Activated T-cell treated with anti-CD3 and anti-CD28 coated beads for 4 hours (primary cell): ENCODE measurements around the gene MYO5C.
A peak's percentile ranks its signal among the peaks of the same experiment; 100 is the strongest.

Source experiments
- DNase-seq: peaks from one replicate; pipeline ENCODE4 v3.0.0-alpha.2; 2020

MYO5C gene, protein sequence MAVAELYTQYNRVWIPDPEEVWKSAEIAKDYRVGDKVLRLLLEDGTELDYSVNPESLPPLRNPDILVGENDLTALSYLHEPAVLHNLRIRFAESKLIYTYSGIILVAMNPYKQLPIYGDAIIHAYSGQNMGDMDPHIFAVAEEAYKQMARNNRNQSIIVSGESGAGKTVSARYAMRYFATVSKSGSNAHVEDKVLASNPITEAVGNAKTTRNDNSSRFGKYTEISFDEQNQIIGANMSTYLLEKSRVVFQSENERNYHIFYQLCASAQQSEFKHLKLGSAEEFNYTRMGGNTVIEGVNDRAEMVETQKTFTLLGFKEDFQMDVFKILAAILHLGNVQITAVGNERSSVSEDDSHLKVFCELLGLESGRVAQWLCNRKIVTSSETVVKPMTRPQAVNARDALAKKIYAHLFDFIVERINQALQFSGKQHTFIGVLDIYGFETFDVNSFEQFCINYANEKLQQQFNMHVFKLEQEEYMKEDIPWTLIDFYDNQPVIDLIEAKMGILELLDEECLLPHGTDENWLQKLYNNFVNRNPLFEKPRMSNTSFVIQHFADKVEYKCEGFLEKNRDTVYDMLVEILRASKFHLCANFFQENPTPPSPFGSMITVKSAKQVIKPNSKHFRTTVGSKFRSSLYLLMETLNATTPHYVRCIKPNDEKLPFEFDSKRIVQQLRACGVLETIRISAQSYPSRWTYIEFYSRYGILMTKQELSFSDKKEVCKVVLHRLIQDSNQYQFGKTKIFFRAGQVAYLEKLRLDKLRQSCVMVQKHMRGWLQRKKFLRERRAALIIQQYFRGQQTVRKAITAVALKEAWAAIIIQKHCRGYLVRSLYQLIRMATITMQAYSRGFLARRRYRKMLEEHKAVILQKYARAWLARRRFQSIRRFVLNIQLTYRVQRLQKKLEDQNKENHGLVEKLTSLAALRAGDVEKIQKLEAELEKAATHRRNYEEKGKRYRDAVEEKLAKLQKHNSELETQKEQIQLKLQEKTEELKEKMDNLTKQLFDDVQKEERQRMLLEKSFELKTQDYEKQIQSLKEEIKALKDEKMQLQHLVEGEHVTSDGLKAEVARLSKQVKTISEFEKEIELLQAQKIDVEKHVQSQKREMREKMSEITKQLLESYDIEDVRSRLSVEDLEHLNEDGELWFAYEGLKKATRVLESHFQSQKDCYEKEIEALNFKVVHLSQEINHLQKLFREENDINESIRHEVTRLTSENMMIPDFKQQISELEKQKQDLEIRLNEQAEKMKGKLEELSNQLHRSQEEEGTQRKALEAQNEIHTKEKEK (N-terminal part only)

DNA sequence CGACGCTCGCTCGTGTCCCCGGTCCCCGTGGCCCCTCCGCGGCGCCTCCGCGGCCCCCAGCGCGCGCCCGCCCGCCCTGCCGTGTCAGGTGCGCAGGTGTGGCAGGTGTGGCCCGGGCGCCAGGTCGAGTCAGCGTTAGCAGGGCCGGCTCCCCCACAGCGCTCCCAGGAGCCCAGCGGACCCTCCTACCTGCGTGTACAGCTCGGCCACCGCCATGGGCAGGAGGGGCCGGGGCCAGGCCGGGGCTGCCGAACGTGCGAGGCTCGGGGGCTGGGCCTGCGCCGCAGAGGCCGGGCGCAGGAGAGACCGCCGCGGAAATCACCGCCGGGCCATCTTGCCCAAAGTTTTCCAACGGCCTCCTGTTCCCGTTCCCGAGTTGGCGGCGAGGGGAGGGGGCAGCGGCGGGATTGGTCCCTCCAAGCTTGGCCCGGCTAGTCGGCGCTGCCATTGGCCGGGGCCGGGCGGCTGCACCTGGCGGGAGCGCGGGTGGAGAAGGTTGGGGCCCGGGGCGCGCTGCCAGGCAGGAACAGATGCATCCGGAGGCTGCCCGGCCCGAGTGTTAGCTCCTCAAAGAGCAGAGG, at the start of gene MYO5C:
Gene MYO5C (minus strand): TSS at position 384 of the 581 bp plus-strand sequence. CDS start 168 bp downstream, at position 216.
- no peak for DNase-seq

DNA sequence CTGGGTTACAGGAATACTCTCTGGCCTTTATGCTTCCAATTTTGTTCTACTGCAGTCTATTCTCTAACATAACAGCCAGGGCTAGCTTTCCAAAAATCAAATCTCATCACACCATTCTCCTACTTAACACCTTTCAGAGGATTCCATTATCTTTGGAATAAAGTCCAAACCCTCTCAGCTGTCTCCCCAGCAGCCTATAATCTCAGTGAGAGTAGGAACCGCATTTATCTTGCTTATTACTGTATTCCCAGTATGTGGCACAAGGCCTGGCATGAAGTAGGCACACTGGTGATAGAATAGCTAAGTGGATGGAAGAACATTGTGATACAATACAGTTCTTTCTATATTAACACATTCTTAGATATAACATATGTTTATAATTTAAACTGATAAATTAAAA, 49.0 kb upstream of the MYO5C start:
- no peak for DNase-seq

DNA sequence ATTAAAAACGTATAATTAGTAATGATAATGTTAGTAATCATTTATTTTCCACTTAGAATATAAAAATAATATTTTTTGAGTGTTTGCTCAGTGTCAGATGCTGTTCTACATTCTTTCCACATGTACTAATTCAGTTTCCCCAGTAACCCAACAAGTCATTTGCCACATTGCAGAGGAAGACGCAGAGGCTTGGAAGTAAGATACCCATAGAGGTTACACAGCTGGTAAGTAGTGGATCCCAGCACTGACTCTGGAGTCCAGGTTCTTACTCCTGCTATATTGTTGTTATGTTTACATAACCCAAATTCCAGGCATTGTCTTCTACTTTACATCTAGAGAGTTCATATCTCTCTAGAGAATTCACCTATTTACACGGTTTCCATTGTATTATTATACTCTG, 48.2 kb upstream of the MYO5C start:
- DNase-seq = no peak

DNA sequence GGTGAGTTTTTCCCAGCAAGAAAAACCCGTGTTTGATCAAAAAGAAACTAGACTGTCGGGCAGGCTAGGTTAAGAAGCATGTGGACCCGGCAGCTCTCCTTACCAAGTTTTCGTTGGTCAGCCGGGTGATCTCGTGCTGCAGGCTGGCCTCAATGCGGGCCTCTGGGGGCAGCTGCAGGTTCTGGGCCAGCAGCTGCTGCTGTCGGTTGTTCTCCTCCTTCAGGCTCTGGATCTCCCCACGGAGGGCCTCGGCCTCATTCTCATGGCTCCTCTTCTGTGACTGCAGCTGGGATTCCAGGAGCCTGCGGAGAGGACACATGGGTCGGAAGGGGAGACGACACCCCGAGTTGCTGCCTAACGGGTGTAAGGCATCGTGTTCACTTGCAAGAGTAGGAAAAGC, 44.5 kb upstream of the MYO5C start:
- no peak for DNase-seq

DNA sequence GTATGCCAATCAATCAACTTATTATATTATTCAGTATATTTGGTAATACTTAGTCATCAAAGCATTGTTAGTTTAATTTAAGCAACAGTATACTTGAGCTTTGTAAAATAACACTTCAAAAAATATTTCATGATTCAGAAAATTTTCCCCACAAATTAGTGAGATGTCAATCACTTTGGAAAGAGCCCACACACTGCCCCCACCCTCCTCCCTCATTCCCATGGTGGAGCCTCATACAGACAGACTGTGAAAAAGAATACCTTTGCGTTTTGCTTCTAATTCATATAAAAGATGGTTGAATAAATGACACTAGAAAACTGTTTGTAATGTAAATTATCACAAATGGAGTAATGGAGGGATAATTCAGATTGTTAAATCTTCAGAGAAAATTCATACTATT, 43.3 kb upstream of the MYO5C start:
- no peak for DNase-seq

DNA sequence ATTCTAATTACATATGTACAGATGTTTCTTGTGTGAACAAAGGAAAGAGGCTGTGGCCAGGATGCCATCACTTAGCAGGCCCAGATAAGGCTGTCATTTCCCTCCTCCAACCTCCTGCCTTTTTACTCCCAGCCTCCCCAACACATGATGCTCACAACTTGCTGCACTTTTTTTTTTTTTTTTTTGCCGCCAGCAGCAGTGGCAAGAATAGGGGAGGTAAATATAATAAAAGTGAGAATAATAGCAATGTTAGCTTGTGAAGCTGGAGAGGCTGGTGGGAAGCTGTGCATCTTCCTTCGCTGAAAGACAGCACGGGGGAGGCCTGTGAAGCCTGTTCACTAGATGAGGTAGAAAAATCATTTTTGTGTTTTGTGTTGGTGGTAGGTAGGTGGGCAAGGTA, 42.5 kb upstream of the MYO5C start:
- DNase-seq = no peak

DNA sequence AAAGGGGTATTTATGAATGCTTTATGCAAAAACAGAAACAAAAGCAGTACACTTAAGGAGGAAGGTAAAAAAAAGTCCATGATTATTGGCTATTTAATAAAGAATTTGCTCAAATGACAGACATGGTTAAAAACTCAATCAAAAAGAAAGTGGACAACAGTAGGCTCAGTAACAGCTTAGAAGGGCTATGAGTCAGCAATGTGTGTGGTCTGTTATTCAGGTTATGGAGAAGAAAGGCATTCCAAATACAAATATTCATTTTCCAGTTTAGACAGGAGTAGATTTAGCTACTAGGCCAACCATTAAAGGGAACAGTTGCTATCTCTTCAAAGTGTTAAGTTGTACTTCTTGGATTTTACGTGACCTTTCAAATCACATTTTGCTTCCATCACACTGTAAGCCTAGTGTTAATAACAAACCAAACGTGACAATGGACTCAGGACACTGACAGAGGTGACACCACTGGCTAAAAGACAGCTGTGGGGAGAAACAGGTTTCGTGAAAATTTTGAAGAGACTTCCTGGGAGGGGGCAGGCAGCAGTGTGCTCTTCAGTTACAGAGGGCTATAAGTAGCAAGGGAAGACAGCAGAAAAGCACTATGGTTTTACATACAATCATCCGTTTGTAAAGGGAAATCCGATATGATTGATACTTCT, 41.7 kb upstream of the MYO5C start:
- no peak for DNase-seq

DNA sequence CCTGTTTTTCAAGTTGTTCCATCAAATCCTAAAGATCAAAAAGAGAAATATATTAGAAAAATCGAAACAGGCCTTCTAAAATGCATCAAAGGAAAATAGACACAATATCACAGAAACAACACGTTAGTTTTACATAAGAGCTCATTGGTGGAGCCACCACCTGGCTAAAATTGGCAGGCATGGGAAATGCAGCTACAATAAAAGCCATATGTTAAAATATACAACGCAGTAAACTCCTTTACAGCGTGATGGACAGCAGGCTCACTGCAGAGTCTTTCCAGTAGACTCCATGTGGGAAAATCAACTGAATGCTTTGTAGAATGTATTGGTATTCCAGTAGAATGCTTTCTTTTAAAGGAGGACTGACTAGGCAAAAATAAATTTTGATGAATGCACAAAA, 40.9 kb upstream of the MYO5C start:
- DNase-seq = no peak

DNA sequence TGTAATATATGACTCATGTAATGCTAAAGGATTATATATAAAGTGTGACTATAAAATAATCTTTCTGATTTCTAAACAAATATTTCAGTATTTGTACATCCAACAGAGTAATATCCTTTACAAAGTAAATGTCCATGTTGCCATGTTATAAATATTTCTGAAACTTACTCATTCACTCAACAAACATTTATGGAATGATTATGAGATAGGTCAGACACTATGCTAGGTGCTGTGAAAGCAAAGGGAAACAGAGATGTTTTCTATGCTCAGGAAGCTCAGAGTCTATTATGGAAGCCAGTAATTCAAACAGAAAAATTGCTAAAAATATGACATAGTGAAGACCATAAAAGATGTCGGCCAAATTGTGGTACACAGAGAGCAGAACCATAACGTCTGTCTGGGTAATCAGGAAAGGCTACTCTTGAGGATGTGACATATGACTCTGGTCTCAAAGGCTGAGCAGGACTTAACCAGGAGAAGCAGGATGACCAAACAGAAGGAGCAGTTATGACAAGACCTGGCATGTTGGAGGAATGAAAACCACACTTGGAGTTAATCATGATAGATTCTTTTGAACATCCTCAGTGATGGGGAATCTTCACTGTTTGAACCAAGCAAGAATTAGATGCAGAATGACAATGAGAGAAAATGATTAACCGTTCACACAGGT, 39.0 kb upstream of the MYO5C start:
- DNase-seq = no peak

DNA sequence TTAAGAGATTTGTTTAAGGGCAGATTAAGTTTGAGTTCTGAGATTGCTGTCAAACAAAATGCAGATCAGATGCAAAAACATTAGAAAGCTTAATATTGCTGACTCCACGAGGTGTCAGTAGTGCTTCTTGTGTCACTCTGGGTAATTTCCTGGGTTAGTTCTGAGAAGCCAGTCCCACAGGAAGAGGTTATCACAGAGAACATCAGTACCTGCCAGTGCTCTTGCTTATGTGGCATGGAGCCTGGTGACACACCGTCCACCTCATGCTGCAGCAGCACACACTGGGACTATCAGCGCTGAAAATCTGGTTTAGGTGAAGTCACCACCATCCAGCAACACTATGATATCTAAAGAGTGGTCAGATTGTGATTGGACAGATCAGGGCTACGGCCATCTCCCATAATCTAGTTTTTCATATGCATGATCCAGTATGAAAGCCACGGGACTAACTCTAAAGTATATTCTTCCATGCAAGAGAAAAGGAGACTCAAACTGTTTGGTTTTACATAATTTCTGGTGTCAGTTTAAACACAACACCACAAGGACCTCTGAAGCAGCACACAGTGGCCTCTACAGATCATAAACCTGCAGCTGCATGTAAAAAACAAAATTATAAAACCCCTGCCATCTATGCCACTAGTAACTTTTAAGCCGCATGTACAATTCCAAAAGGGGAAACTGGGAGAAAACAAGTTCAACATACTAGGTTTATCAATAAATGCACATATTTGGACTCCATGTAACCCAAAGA, 36.1 kb upstream of the MYO5C start:
- peak; percentile 17 for DNase-seq

DNA sequence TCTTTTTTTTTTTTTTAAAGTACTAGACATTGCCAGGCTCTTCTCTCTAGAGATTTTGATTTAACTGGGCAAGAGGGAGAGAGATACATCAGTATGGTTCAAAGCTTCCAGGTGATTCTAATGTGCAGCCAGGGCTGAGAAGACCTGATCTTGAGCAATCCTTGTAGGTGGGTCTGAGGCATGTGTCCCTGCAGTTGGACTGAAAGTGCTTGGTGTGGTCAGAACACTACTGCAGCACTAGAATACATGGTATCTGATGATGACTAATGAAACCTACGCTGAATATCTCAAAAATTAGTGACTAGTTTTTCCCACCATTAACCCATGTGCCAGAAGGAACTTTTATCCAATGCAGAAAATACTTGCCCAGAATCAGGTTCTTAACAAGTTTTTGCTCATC, 34.4 kb upstream of the MYO5C start:
- DNase-seq = no peak

DNA sequence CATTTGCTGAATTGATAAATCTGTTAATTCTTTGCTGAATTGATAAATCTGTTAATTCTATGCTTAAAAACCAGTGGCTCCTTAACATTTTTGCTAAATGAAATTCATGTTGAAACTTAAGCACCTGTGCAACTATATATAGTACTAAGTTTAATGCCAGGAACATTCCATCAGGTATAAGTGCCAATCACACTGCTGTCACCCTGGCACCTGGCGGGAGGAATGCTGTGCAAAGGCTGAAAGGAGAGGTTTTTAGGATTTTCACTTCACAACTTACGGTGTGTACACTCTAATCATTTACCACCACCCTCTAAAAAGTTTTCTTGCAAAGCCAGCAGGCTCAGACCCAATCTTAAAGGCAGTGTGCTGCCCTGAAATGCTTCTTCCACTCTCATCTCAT, 33.5 kb upstream of the MYO5C start:
- no peak for DNase-seq

DNA sequence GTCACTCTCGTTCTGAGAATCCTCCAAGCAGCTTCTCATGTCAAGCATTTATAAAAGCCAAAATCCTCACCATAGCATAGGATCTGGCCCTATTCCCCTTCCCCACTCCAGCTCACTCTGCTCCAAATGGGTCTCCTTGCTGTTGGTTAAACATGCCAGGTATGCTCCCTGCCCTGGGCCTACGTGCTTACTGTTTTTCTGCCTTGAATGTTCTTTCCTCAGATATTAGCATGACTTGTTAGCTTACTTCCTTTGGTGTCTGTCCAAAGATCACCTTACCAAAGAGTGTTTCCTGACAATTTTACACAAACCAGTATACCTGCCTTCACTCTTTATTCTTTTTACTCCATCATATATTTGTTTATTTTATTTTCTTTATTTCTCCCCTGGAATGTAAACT, 33.1 kb upstream of the MYO5C start:
- DNase-seq = no peak

DNA sequence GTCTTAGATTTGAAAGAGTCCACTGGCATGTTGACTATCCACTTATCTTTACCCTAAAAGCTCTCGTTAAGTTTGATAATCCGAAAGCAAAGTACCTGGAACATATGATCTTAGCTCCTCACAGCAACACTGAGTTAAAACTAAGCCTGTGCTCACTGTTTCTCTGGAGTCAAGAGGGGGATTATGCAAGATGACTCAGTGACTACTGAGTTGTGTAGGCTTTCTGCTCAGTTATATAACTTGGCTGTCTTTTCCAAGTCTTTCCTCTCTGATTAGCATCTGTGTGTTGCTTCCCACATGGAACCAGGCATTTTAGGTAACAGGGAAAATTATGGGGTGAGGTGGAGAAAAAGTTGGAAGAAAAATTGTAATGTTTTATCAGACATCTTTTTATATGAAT, 31.2 kb upstream of the MYO5C start:
- DNase-seq = no peak

DNA sequence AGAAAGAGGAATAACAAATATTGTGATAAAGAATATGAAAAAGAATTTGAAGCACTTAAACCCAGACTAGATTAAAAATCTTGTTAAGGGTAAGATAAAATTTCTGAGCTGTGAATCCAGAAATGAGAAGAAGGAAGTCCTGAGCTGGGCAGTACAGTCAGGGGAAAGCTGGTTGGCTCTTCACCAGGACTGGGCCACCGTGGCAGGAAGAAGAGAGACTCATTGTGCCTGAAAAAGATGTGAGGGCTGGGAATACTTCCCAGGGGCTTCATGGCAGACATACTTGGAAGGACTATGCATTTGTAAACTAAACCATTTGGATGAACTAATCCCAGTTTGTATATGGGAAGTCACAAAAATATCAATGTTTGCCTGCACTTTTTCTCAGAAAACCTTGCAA, 28.5 kb upstream of the MYO5C start:
- no peak for DNase-seq

DNA sequence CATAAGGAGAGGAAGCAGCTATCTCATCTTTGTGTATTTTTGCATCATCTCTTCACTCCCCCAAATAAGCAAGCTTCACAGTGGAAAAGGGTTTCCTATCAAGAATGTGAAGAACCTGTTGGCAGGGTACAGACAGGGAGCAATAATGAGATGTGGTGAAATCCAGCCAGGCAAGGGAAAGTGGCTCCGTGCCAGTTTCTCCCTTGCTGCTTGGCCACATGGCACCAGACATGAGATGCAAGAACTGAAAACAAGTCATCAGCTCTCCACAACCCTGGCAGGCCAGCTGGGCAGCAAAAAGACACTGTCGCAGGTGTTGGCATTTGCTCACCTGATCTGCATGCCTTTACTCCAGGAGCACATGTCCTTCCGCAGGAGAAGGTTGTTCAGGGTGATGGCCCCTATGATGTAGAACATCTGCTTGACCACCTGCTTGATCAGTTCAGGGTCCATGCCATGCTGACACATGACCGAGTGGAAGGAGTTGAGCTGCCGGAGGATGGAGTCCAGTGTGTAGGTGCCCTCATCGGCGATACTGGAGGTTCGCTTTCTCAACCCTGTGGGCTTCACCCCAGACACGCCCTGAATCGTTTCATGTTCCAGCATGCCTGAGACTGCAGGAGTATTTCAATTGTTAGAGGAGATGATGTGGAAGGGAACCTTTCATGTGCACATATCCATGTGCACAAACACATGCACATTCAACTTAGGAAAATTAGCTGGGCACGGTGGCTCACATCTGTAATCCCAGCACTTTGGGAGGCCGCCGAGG, 23.3 kb upstream of the MYO5C start:
- DNase-seq = no peak

DNA sequence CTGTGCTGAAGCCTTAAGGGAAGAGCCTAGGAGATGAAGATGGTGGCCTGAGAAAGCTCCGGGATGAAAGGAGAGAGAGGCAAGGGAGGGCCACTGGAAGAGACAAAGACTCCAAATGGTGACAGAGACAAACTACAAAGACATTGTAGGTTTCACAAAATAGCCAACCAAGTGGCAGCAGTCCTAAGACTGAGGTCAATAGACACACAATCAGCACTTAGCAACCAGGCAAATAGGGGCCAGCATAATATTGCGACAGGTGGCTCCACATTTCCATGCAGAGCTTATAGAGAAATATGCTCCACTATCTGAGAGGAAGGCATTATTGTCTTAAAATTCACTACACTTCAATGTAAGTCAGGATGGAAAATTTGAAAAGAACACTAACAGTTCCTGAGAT, 22.1 kb upstream of the MYO5C start:
- DNase-seq = no peak

DNA sequence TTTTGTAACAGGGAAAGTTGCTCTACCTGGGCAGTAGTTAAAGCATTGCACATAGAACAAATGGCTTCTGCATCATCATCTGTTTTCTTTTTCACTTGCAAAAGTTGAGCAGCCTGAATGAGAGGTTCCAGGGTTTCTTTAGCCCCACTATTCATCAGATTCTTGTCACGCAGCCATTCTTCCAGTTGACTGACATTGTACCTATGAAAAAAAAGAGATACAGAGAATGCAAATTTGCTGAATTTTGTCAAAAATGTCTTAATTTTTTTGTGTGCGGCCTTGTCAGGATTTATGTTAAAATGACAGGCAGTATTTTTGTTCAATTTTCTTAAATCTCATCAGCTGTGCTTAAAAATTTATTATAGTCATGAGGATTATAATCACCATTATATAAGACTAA, 21.4 kb upstream of the MYO5C start:
- no peak for DNase-seq

DNA sequence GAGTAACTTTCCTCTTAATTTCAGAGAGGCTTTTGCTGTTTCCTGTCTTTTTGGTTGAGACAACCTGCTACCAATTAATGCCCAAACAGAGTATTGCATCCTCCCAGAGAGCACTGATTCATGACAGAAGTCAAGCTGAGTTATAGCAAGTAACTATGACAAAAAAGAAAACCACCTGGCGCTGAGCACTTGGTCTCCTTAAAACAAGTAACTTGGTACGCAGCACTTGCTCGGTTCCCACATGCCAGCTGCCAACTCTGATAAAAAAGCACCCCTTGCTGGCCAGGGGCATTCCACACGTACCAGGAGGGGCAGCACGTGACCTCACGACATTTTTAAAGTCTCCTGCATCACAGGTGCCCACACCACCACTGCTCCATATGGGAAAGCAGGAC, 13.5 kb upstream of the MYO5C start:
- no peak for DNase-seq

DNA sequence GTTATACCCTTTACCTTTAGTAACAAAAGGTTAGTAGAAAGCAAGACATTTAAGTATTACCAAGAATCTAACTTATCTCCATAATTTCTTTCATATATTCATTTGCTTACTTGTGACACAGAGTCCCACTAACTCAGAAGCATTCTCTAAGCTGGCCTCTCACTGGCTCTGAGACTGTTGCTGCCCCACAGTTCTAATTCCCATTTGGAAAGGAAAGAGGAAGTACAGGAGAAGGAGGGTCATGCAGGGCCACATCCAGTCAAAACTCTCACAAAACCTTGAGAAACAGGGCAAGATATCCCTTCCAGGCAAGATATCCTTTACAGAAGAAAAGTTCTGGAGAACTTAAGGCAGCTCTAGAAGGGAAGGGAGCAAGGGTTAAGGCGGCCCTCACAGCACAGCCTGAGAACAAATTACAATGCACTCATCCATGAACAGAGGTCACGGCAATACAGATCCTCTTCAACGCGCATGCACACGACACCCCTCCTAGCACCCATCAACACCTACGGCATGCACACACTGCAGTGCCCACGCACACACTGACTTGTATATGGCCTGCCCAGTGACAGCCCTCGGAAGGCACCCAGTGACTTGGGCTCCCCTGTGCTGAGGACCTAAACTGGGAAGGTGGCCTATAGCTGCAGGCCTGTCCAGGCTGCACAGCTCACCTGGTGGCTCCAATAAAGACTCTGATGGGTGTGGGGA, 13.0 kb upstream of the MYO5C start:
- DNase-seq = no peak
